Loucy (cell line): Measurements from ENCODE around the gene ABHD15.

Source experiments
- H2AFZ ChIP-seq: fragments of 200-600 bp; sonication (generic); 2 replicates; pipeline ENCODE4 v1.6.0; 2016; ENCODE audit warnings: antibody characterized with exemption, mild to moderate bottlenecking, low read length, moderate library complexity
- H3F3A ChIP-seq: fragments of 200-600 bp; 2 replicates; pipeline ENCODE4 v1.6.0; 2016; ENCODE audit warnings: antibody characterized with exemption, low read depth, mild to moderate bottlenecking
- H3K27me3 ChIP-seq: fragments of 200-600 bp; sonication (generic); 2 replicates; pipeline ENCODE4 v1.6.1; 2014; ENCODE audit warnings: low read length, mild to moderate bottlenecking; ENCODE audit not compliant: insufficient read depth, poor library complexity, severe bottlenecking
- H3K36me3 ChIP-seq: fragments of 200-600 bp; sonication (generic); 2 replicates; pipeline ENCODE4 v1.6.1; 2016; ENCODE audit warnings: low read length; ENCODE audit not compliant: insufficient read depth
- H3K4me1 ChIP-seq: fragments of 200-600 bp; sonication (generic); 2 replicates; pipeline ENCODE4 v1.5.1; 2014; ENCODE audit warnings: low read length, mild to moderate bottlenecking; ENCODE audit not compliant: insufficient read depth, poor library complexity, severe bottlenecking
- H3K4me2 ChIP-seq: fragments of 200-600 bp; sonication (generic); 2 replicates; pipeline ENCODE4 v1.6.0; 2014; ENCODE audit warnings: antibody characterized with exemption, low read length, low read depth, mild to moderate bottlenecking; ENCODE audit not compliant: poor library complexity, severe bottlenecking
- H3K4me3 ChIP-seq: fragments of 200-600 bp; sonication (generic); 2 replicates; pipeline ENCODE4 v1.5.1; 2014; ENCODE audit warnings: low read length, mild to moderate bottlenecking, mixed read lengths; ENCODE audit not compliant: poor library complexity, severe bottlenecking
- H3K79me2 ChIP-seq: fragments of 200-600 bp; sonication (generic); 2 replicates; pipeline ENCODE4 v1.6.1; 2014; ENCODE audit warnings: low read length; ENCODE audit not compliant: insufficient read depth
- H3K9ac ChIP-seq: fragments of 200-600 bp; sonication (generic); 2 replicates; pipeline ENCODE4 v1.6.0; 2014; ENCODE audit warnings: mild to moderate bottlenecking, low read depth, low read length, moderate library complexity; ENCODE audit not compliant: poor library complexity, severe bottlenecking
- H3K9me2 ChIP-seq: fragments of 200-600 bp; sonication (generic); replicated peaks from 2 replicates; pipeline ENCODE4 v1.6.1; 2016; ENCODE audit warnings: low read depth, low read length, mixed read lengths
- H3K9me3 ChIP-seq: fragments of 200-600 bp; sonication (generic); 2 replicates; pipeline ENCODE4 v1.6.1; 2014; ENCODE audit warnings: mild to moderate bottlenecking, antibody characterized with exemption, low read length, low read depth; ENCODE audit not compliant: insufficient read depth
- H4K20me1 ChIP-seq: fragments of 200-600 bp; sonication (generic); 2 replicates; pipeline ENCODE4 v1.6.0; 2014; ENCODE audit warnings: antibody characterized with exemption, low read length, mild to moderate bottlenecking; ENCODE audit not compliant: insufficient read depth, poor library complexity, severe bottlenecking
- EZH2phosphoT487 ChIP-seq: fragments of 200-600 bp; IDR thresholded peaks from 2 replicates; pipeline ENCODE4 v1.6.1; 2018; ENCODE audit warnings: antibody characterized with exemption, mild to moderate bottlenecking, moderate library complexity, borderline replicate concordance
- TF ChIP-seq, protein P1 (sequence below): fragments of 200-600 bp; sonication (generic); conservative IDR thresholded peaks from 2 replicates; pipeline ENCODE4 v1.5.1; 2014; ENCODE audit warnings: mild to moderate bottlenecking, antibody characterized with exemption, low read length

Gene ABHD15

DNA sequence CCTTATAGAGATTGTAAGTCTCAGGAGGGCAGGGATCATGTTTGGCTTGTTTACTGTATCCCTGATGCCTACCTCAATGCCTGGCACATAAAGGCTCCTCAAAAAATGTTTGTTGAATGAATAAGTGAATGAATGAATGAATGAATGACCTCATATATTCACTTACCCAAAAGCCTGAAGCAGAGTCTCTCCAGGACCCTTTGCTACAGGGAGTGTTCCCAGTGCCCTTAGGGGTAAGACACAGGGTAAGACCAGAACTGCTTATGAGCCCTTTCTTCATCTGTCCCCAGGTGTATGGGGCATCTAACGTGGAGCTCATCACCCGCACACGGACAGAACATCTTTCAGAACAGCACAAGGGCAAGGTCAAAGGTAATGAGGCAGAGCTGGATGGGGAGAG, 43.6 kb upstream of the ABHD15 start:
- H3K4me1 ChIP-seq: no peaks in the 10 kb centered on the region
- H3K9ac ChIP-seq: no peak overlapping the region
- no peak for TF ChIP-seq EZH2phosphoT487
- TF ChIP-seq, protein P1, sequence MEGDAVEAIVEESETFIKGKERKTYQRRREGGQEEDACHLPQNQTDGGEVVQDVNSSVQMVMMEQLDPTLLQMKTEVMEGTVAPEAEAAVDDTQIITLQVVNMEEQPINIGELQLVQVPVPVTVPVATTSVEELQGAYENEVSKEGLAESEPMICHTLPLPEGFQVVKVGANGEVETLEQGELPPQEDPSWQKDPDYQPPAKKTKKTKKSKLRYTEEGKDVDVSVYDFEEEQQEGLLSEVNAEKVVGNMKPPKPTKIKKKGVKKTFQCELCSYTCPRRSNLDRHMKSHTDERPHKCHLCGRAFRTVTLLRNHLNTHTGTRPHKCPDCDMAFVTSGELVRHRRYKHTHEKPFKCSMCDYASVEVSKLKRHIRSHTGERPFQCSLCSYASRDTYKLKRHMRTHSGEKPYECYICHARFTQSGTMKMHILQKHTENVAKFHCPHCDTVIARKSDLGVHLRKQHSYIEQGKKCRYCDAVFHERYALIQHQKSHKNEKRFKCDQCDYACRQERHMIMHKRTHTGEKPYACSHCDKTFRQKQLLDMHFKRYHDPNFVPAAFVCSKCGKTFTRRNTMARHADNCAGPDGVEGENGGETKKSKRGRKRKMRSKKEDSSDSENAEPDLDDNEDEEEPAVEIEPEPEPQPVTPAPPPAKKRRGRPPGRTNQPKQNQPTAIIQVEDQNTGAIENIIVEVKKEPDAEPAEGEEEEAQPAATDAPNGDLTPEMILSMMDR: no peak

DNA sequence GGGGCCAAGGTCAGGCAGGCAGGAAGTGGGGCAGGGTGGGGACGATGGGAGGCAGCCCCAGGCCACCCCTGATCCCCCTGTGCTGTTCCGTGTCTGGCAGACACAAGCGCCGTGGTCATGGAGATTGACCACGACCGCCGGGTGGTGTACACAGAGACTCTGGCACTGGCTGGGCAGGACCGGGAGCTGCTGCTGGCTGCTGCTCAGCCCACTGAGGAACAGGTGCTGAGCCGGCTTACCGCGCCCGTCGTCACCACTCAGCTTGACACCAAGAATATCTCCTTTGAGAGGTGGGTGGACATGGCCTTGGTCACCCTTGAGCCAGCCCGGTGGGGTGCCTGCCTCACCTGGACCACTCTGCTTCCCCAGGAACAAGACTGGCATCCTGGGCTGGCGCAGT, 42.1 kb upstream of the ABHD15 start:
- Histone ChIP-seq H3K4me2 (no peak overlapping the region), H3K9me2 (no peaks in the 10 kb centered on the region), H3K36me3 (no peaks in the 10 kb centered on the region), H4K20me1 (no peaks in the 10 kb centered on the region), H3K4me1 (no peaks in the 10 kb centered on the region), H2AFZ (no peak overlapping the region), H3F3A (no peaks in the 10 kb centered on the region), H3K9ac (no peak overlapping the region), H3K4me3 (no peak overlapping the region), H3K27me3 (no peaks in the 10 kb centered on the region), H3K79me2 (no peaks in the 10 kb centered on the region), H3K9me3 (no peaks in the 10 kb centered on the region)
- no peak for TF ChIP-seq EZH2phosphoT487
- TF ChIP-seq, protein P1: no peak

More for the DNA sequence above, 43.6 kb upstream of the ABHD15 start:
- Histone ChIP-seq H3K79me2 (no peaks in the 10 kb centered on the region), H3K9me3 (no peaks in the 10 kb centered on the region), H3F3A (no peaks in the 10 kb centered on the region), H3K9me2 (no peaks in the 10 kb centered on the region), H3K4me3 (no peak overlapping the region), H2AFZ (no peak overlapping the region), H3K4me2 (no peak overlapping the region), H4K20me1 (no peaks in the 10 kb centered on the region), H3K27me3 (no peaks in the 10 kb centered on the region), H3K36me3 (no peaks in the 10 kb centered on the region)

DNA sequence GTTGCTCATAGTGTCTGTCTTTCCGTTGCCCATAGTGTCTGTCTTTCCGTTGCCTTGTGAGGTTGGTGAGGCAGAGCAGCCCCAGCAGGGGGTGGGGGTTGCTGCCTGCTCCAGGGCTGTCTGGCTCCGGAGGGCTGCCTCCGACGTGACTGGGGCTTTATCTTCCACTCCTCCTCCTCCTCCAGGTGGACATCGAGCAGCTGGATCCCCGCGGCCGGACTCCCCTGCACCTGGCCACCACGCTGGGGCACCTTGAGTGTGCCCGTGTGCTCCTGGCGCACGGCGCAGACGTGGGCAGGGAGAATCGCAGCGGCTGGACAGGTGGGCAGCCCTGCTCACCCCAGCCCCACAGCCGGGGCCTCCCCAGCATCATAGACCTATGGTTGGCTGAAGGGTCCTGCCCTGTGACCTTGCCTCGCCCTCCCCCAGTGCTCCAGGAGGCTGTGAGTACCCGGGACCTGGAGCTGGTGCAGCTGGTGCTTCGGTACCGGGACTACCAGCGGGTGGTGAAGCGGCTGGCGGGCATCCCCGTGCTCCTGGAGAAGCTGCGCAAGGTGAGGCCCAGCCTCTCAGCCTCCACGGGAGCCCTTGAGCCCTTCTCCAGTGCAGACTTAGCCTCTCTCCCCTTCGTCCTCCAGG, 40.8 kb upstream of the ABHD15 start:
- H3K27me3 ChIP-seq: no peaks in the 10 kb centered on the region
- TF ChIP-seq EZH2phosphoT487: no peak
- H3K36me3 ChIP-seq: no peaks in the 10 kb centered on the region
- H4K20me1 ChIP-seq: no peaks in the 10 kb centered on the region
- no peak overlapping the region for H3K4me3 ChIP-seq
- no peaks in the 10 kb centered on the region for H3K9me3 ChIP-seq
- H3K4me1 ChIP-seq: no peaks in the 10 kb centered on the region
- H3K9me2 ChIP-seq: no peaks in the 10 kb centered on the region
- H3K79me2 ChIP-seq: no peaks in the 10 kb centered on the region
- H3K9ac ChIP-seq: no peak overlapping the region
- no peaks in the 10 kb centered on the region for H3F3A ChIP-seq
- no peak overlapping the region for H2AFZ ChIP-seq
- no peak overlapping the region for H3K4me2 ChIP-seq

- Histone ChIP-seq H3K79me2 (no peaks in the 10 kb centered on the region), H3F3A (no peaks in the 10 kb centered on the region), H3K4me1 (no peaks in the 10 kb centered on the region), H3K9me2 (no peaks in the 10 kb centered on the region), H2AFZ (no peak overlapping the region), H3K4me3 (no peak overlapping the region), H3K4me2 (no peak overlapping the region), H3K9ac (no peak overlapping the region), H3K27me3 (no peaks in the 10 kb centered on the region), H3K9me3 (no peaks in the 10 kb centered on the region), H3K36me3 (no peaks in the 10 kb centered on the region), H4K20me1 (no peaks in the 10 kb centered on the region)
- no peak for TF ChIP-seq EZH2phosphoT487
Observed at GRCh38 chr17:29603109-29603674, 36.4 kb upstream of the ABHD15 start.
